Spleen (tissue), 11 donors: ENCODE results near the gene MANBA. TPM values are rescaled to one million over a fixed set of nuclear protein-coding genes. Genes with fewer than 3 reads are reported as not detected.

Experiments used
- DNase-seq: peaks from one replicate; pipeline ENCODE4 v3.0.0-alpha.2; 2020
- H3K27ac ChIP-seq, 8 donors: fragments of 200-600 bp; sonication (generic) in 7 of 8; 1 replicate in 4 of 8; 2 replicates in 4 of 8; pipeline versions ENCODE4 v1.5.0 to v1.8.0; 2016 to 2021; ENCODE audit warnings: inconsistent platforms in 4 of 8, mild to moderate bottlenecking in 4 of 8, moderate library complexity in 1 of 8
- H3K27me3 ChIP-seq, 7 donors: fragments of 200-600 bp; sonication (generic) in 6 of 7; replicated peaks in 1 of 7; 1 replicate in 4 of 7; 2 replicates in 3 of 7; pipeline versions ENCODE4 v1.5.0 to v1.8.0; 2016 to 2021; ENCODE audit warnings: inconsistent platforms in 3 of 7, mild to moderate bottlenecking in 1 of 7
- H3K36me3 ChIP-seq, 6 donors: fragments of 200-600 bp; sonication (generic) in 5 of 6; 1 replicate in 4 of 6; 2 replicates in 2 of 6; pipeline versions ENCODE4 v1.5.0 to v1.8.0; 2016 to 2021; ENCODE audit warnings: inconsistent platforms in 2 of 6
- H3K4me1 ChIP-seq, 6 donors: fragments of 200-600 bp; sonication (generic) in 5 of 6; 1 replicate in 3 of 6; 2 replicates in 3 of 6; pipeline versions ENCODE4 v1.5.0 to v1.8.0; 2016 to 2021; ENCODE audit warnings: inconsistent platforms in 3 of 6
- H3K4me3 ChIP-seq, 8 donors: fragments of 200-600 bp; sonication (generic) in 7 of 8; 1 replicate in 4 of 8; 2 replicates in 4 of 8; pipeline versions ENCODE4 v1.5.0 to v1.8.0; 2016 to 2021; ENCODE audit warnings: inconsistent platforms in 4 of 8, mild to moderate bottlenecking in 4 of 8, moderate library complexity in 2 of 8
- H3K9me3 ChIP-seq, 8 donors: fragments of 200-600 bp; sonication (generic) in 7 of 8; 1 replicate in 4 of 8; 2 replicates in 4 of 8; pipeline versions ENCODE4 v1.5.0 to v1.8.0; 2016 to 2021; ENCODE audit warnings: inconsistent platforms in 4 of 8
- POLR2A ChIP-seq, 3 donors: fragments of 450-650 bp; IDR thresholded peaks; one replicate each; pipeline ENCODE4 v1.5.1; 2017; ENCODE audit warnings: antibody characterized with exemption in 3 of 3, mild to moderate bottlenecking in 1 of 3
- POLR2AphosphoS5 ChIP-seq, 3 donors: sonication (generic); formaldehyde crosslinking; IDR thresholded peaks; one replicate each; pipeline ENCODE4 v1.5.1; 2017; ENCODE audit warnings: antibody characterized with exemption in 3 of 3
- WGBS, 5 donors: extraction: QIAGEN DNeasy Blood & Tissue Kit in 3 of 5; methylation state at CpG; one replicate each; pipeline versions ENCODE4 v1.1.5 to v1.1.7; 2013 to 2018; 5-methylcytosine and 5-hydroxymethylcytosine counted together
- intact Hi-C: fragments of 100-400 bp; cut with DNase I; formaldehyde crosslinking; loops from one replicate; pipeline ENCODE4 v1.15.0; 2023; ENCODE audit warnings: low total_unique reads
- polyA plus RNA-seq, 3 donors: library from polyadenylated mRNA; stranded (reverse); fragments of 200-250 nt; gene quantifications; one replicate each; pipeline ENCODE4 v1.2.1, GENCODE V29; 2013
- total RNA-seq, 7 donors: library from RNA; depleted of rRNA in 3 of 7; stranded (reverse); fragments of >200 nt in 3 of 7; fragmentation: NEBNext Ultra II Directional in 4 of 7; extraction: Animal tissue kit (Norgen Biotek cat#: 25700) in 4 of 7; gene quantifications; one replicate each; pipeline versions ENCODE4 v1.1.0 to v1.2.1, GENCODE V29; 2016 to 2021
- TF ChIP-seq, protein P1 (sequence below), 11 experiments: fragments of 200-600 bp in 7 of 11; fragments of 450-650 bp in 4 of 11; sonication (generic) in 4 of 11; IDR thresholded peaks in 8 of 11; conservative IDR thresholded peaks in 3 of 11; 1 replicate in 7 of 11; 2 replicates in 4 of 11; pipeline versions ENCODE4 v1.4.0 to v1.8.0; 2016 to 2021; ENCODE audit warnings: antibody characterized with exemption in 11 of 11, inconsistent platforms in 4 of 11, mild to moderate bottlenecking in 1 of 11
- donor health status: healthy with polysubstance abuse.
- donor health status: DM: no; HTN: no; CAD: no; lungs with moderate emphysema.
- donor health status: DM: no; HTN: no; CAD: no.
- donor health status: Bipolar disorder and iron deficiency.
- donor health status: healthy.
- donor health status: DM: no; HTN: no; CAD: no.
- donor health status: DM: yes; HTN: yes; CAD: no.

Gene MANBA
- total and polyA plus RNA-seq, 10 donors, result 15.7 to 112 (median 50.3) TPM

DNA sequence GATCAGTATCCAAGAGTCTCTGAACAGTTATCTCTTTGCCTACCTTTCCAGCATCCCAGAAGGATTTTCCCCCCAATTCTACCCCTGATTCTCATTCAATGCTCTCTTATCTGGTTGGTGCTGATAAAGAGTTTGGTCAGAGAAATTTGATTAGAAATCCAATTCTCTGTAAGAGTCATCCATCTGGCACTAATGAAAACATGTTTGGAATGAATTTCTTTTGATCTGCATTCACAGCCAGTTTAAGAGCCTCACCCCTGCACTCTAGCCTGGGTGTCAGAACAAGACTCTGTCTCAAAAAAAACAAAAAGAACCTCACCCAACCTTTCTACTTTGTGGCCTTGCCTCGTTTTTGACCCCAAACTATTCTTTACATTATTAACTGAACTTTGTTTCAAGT, 122.1 kb downstream of the MANBA start:
- no peak overlapping the region for H3K27ac ChIP-seq

DNA sequence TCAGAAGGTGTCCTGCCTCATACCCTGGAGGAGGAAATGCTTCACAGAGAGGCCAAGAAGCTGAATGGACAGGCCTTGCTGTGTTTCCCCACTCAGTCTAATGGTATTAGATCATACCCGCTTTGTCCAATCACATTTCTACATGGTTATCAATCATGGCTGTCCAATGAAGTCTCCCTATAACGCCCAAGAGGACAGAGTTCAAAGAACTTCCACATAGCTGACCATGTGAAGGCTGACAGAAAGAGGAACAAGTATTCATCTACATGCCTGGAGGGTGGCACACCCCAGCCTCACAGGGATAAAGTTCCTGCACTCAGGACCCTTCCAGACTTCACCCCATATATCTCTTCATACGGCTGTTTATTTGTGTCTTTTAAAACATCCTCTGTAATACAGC, 123.4 kb downstream of the MANBA start:
- peaks cover 0 to 97% (median 38%) of the 10 kb centered on the region in 6 donors for H3K36me3 ChIP-seq
- no peak for DNase-seq
- TF ChIP-seq, protein P1, sequence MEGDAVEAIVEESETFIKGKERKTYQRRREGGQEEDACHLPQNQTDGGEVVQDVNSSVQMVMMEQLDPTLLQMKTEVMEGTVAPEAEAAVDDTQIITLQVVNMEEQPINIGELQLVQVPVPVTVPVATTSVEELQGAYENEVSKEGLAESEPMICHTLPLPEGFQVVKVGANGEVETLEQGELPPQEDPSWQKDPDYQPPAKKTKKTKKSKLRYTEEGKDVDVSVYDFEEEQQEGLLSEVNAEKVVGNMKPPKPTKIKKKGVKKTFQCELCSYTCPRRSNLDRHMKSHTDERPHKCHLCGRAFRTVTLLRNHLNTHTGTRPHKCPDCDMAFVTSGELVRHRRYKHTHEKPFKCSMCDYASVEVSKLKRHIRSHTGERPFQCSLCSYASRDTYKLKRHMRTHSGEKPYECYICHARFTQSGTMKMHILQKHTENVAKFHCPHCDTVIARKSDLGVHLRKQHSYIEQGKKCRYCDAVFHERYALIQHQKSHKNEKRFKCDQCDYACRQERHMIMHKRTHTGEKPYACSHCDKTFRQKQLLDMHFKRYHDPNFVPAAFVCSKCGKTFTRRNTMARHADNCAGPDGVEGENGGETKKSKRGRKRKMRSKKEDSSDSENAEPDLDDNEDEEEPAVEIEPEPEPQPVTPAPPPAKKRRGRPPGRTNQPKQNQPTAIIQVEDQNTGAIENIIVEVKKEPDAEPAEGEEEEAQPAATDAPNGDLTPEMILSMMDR (IDR thresholded peaks at IDR 0.05 in 8 of 11, conservative IDR thresholded peaks at IDR 0.05 in 3 of 11), result no peak
- no peak for TF ChIP-seq POLR2A (IDR thresholded peaks at IDR 0.05)
- TF ChIP-seq POLR2AphosphoS5 (IDR thresholded peaks at IDR 0.05), result no peak
- no peaks in the 10 kb centered on the region for H3K9me3 ChIP-seq
- no peaks in the 10 kb centered on the region for H3K27me3 ChIP-seq
- no peak overlapping the region for H3K4me3 ChIP-seq
- no peaks in the 10 kb centered on the region for H3K4me1 ChIP-seq
- WGBS, 5 donors, result 74 to 92% (median 85%) methylated on average over 3 of the region's 3 CpGs
- intact Hi-C loops, result no loop called here
- no peak overlapping the region for H3K27ac ChIP-seq

More for the DNA sequence above, 122.1 kb downstream of the MANBA start:
- DNase-seq, result no peak
- Histone ChIP-seq H3K4me1 (no peaks in the 10 kb centered on the region), H3K4me3 (no peak overlapping the region), H3K27me3 (no peaks in the 10 kb centered on the region), H3K9me3 (no peaks in the 10 kb centered on the region), H3K36me3 (peaks cover 0 to 87% (median 34%) of the 10 kb centered on the region in 6 donors)
- no peak for TF ChIP-seq POLR2AphosphoS5 (IDR thresholded peaks at IDR 0.05)
- TF ChIP-seq, protein P1 (IDR thresholded peaks at IDR 0.05 in 8 of 11, conservative IDR thresholded peaks at IDR 0.05 in 3 of 11), result no peak
- no peak for TF ChIP-seq POLR2A (IDR thresholded peaks at IDR 0.05)
- 60 to 79% (median 79%) methylated on average over 1 of the region's 1 CpG for WGBS, 5 donors
- intact Hi-C loops, result no loop called here

DNA sequence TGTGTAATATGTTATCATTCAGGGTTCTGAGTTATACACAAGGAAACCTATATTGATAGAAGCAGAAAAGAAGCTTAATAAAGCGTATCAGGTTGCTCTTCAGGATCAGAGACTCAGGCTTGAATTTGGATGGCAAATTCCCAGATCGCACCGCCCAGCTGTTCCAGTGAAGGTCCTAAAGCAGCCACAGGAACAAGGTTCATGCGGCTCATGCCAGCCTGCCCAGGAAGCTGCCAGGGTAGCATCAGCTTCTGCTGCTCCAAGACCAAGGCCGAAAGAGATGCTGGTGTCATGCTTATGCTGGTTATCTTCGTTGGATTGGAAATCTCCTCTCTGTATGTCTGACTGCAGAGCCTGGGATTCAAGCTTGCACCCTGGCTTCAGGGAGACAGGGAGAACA, 127.7 kb downstream of the MANBA start:
- TF ChIP-seq, protein P1 (IDR thresholded peaks at IDR 0.05 in 8 of 11, conservative IDR thresholded peaks at IDR 0.05 in 3 of 11), result no peak
- no peak for TF ChIP-seq POLR2AphosphoS5 (IDR thresholded peaks at IDR 0.05)
- TF ChIP-seq POLR2A (IDR thresholded peaks at IDR 0.05), result no peak
- no peaks in the 10 kb centered on the region for H3K4me1 ChIP-seq
- H3K36me3 ChIP-seq, result peaks cover 0 to 80% (median 32%) of the 10 kb centered on the region in 6 donors
- no peaks in the 10 kb centered on the region for H3K27me3 ChIP-seq
- no peak overlapping the region for H3K4me3 ChIP-seq
- DNase-seq, result no peak
- H3K27ac ChIP-seq, result no peak overlapping the region
- no peaks in the 10 kb centered on the region for H3K9me3 ChIP-seq
- 58 to 89% (median 70%) methylated on average over 6 of the region's 6 CpGs for WGBS, 5 donors
- intact Hi-C loops, result no loop called here

DNA sequence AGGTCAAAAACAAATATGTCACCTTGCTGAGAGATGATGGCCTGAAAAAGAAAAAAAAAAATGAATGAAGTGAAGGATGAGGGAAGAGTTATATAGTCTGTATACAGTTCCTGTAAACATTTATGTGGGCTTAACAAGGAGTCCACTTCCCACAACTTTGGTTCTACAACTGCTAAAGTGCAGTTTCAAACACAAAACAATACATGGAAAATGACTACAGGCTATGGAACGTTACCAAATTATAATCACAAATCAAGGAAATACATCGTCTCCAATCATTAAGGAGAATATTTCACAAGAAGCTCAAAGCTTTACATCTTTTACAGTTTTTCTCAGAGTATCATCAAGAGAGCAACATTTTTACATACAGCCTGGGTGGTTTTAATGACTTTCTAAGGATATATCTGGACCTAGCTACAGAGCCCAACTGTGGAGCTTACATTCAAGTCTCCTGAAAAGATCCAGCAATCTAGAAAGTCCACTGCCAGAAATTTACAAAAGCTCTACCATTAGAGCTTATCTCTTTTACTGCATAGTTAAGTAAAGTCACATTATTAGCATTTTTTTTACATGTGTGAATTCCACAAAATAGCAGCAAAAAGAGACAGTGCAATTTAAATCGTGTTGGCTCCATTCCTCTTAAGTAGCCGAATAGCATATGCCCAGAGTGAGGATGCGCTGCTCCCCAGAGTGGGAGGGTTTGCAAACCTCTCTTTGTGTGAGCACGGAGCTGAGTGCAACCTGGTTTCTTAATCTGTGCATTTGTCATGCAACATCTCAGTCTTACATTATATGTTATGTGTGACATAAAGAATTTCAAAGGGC, 128.3 kb downstream of the MANBA start:
- TF ChIP-seq POLR2AphosphoS5 (IDR thresholded peaks at IDR 0.05), result no peak
- no peak for TF ChIP-seq POLR2A (IDR thresholded peaks at IDR 0.05)
- TF ChIP-seq, protein P1 (IDR thresholded peaks at IDR 0.05 in 8 of 11, conservative IDR thresholded peaks at IDR 0.05 in 3 of 11), result no peak
- WGBS, 5 donors, result 54 to 91% (median 59%) methylated on average over 6 of the region's 6 CpGs
- H3K4me1 ChIP-seq, result no peaks in the 10 kb centered on the region

More for the DNA sequence above, 128.3 kb downstream of the MANBA start:
- intact Hi-C loops, result no loop called here
- peaks cover 0 to 73% (median 29%) of the 10 kb centered on the region in 6 donors for H3K36me3 ChIP-seq
- H3K27me3 ChIP-seq, result no peaks in the 10 kb centered on the region
- no peak for DNase-seq
- H3K27ac ChIP-seq, result no peak overlapping the region
- no peak overlapping the region for H3K4me3 ChIP-seq
- H3K9me3 ChIP-seq, result no peaks in the 10 kb centered on the region
